Transverse colon (tissue), 4 donors: ENCODE data around the gene BTBD17. TPM values are rescaled to one million over a fixed set of nuclear protein-coding genes. Genes with fewer than 3 reads are reported as not detected.

ENCODE experiments used
- DNase-seq: peaks from one replicate; pipeline ENCODE4 v3.0.0-alpha.2; 2019
- H3K27ac ChIP-seq, 4 donors: fragments of 200-600 bp; sonication (generic); 2 replicates each; pipeline ENCODE4 v1.5.1; 2016 to 2018; ENCODE audit warnings: inconsistent platforms in 4 of 4
- H3K27me3 ChIP-seq: fragments of 200-600 bp; sonication (generic); 2 replicates; pipeline ENCODE4 v1.5.1; 2017; ENCODE audit warnings: inconsistent platforms
- H3K36me3 ChIP-seq, 4 donors: fragments of 200-600 bp; sonication (generic); 2 replicates each; pipeline ENCODE4 v1.5.1; 2017 to 2019; ENCODE audit warnings: inconsistent platforms in 4 of 4
- H3K4me1 ChIP-seq, 4 donors: fragments of 200-600 bp; sonication (generic); 2 replicates each; pipeline ENCODE4 v1.5.1; 2017 to 2020; ENCODE audit warnings: inconsistent platforms in 4 of 4
- H3K4me3 ChIP-seq, 4 donors: fragments of 200-600 bp; sonication (generic); 1 replicate in 1 of 4; 2 replicates in 3 of 4; pipeline versions ENCODE4 v1.5.1 to v1.6.1; 2017 to 2019; ENCODE audit warnings: inconsistent platforms in 4 of 4
- H3K9me3 ChIP-seq, 2 donors: fragments of 200-600 bp; sonication (generic); 2 replicates each; pipeline ENCODE4 v1.5.1; 2017 to 2019; ENCODE audit warnings: inconsistent platforms in 2 of 2
- CTCF ChIP-seq, 5 experiments: fragments of 200-600 bp in 3 of 5; fragments of 450-650 bp in 2 of 5; sonication (generic) in 3 of 5; IDR thresholded peaks; 1 replicate in 2 of 5; 2 replicates in 3 of 5; pipeline ENCODE4 v1.5.1; 2016 to 2017; ENCODE audit warnings: antibody characterized with exemption in 5 of 5, inconsistent platforms in 3 of 5, mild to moderate bottlenecking in 2 of 5, moderate library complexity in 1 of 5
- EP300 ChIP-seq: sonication (generic); formaldehyde crosslinking; IDR thresholded peaks from one replicate; pipeline ENCODE4 v1.6.1; 2017; ENCODE audit warnings: antibody characterized with exemption, low read depth
- POLR2A ChIP-seq: fragments of 450-650 bp; IDR thresholded peaks from one replicate; pipeline ENCODE4 v1.6.1; 2016; ENCODE audit warnings: antibody characterized with exemption, mild to moderate bottlenecking, moderate library complexity
- POLR2AphosphoS5 ChIP-seq, 3 donors: sonication (generic); formaldehyde crosslinking; IDR thresholded peaks; one replicate each; pipeline ENCODE4 v1.6.1; 2016; ENCODE audit warnings: antibody characterized with exemption in 3 of 3
- WGBS, 2 donors: methylation state at CpG; one replicate each; pipeline ENCODE4 v1.1.5; 2018; ENCODE audit warnings: low coverage in 1 of 2; 5-methylcytosine and 5-hydroxymethylcytosine counted together
- in situ Hi-C, 4 donors: fragments of 200-750 bp; cut with MboI; loops; one replicate each; pipeline versions ENCODE4 v1.15.0 to v1.15.1; 2017; ENCODE audit warnings: low sequenced_read_pairs in 3 of 4, low pct_ligation_motif_present in 1 of 4, low pct_unique_long_range_greater_than_20kb in 1 of 4
- intact Hi-C: fragments of 100-400 bp; cut with DNase I; formaldehyde crosslinking; loops from one replicate; pipeline ENCODE4 v1.15.1; 2023; ENCODE audit warnings: low total_unique reads
- total RNA-seq, 4 donors: library from RNA; depleted of rRNA; stranded (reverse); fragments of >200 nt; gene quantifications; one replicate each; pipeline ENCODE4 v1.1.0, GENCODE V29; 2016

The BTBD17 gene
- total RNA-seq, 4 donors from 2014 or later: not detected

GRCh38 chr17:74356646-74357465 lies 4.8 kb downstream of the BTBD17 start:
- Histone ChIP-seq H3K27ac (no peak overlapping the region), H3K4me3 (peak overlapping the region in 2 of 4 donors; percentile 14 to 26), H3K9me3 (no peaks in the 10 kb centered on the region), H3K4me1 (peaks cover 0 to 12% (median 9%) of the 10 kb centered on the region in 4 donors), H3K27me3 (peaks cover 100% of the 10 kb centered on the region), H3K36me3 (no peaks in the 10 kb centered on the region)
- in situ Hi-C loops (loop anchor here in 2 of 4 donors (25.0 kb wide), 1 partner anchor 145 kb away; the partner anchor contains the start of genes RPL38 (in 2 of the 2) and TTYH2 (in 2 of the 2)), intact Hi-C loops (no loop called here)
- WGBS, 2 donors: 2% methylated on average over 60 of the region's 105 CpGs; no CpG with 5 or more reads in 1 of the 2 donors
- DNase-seq: no peak
- no peak for TF ChIP-seq POLR2AphosphoS5 (IDR thresholded peaks at IDR 0.05)
- TF ChIP-seq EP300: no peak
- TF ChIP-seq POLR2A: no peak
- no peak for TF ChIP-seq CTCF (IDR thresholded peaks at IDR 0.05)

- no peaks in the 10 kb centered on the region for H3K36me3 ChIP-seq
- no peak for TF ChIP-seq POLR2AphosphoS5 (IDR thresholded peaks at IDR 0.05)
- TF ChIP-seq EP300: no peak
- TF ChIP-seq CTCF (IDR thresholded peaks at IDR 0.05): no peak
- no peak for TF ChIP-seq POLR2A
- H3K9me3 ChIP-seq: no peaks in the 10 kb centered on the region
- in situ Hi-C loops (loop anchor here in 2 of 4 donors (25.0 kb wide), 1 partner anchor 143 kb away; the partner anchor contains the start of genes RPL38 (in 2 of the 2) and TTYH2 (in 2 of the 2)), intact Hi-C loops (no loop called here)
- H3K27me3 ChIP-seq: peaks cover 97% of the 10 kb centered on the region
- no peak for DNase-seq
- WGBS, 2 donors: 87% methylated on average over 8 of the region's 8 CpGs; no CpG with 5 or more reads in 1 of the 2 donors
- no peak overlapping the region for H3K27ac ChIP-seq
- H3K4me3 ChIP-seq: no peak overlapping the region
- peaks cover 0 to 12% (median 8%) of the 10 kb centered on the region in 4 donors for H3K4me1 ChIP-seq
Measured at GRCh38 chr17:74355065-74355464, 6.6 kb downstream of the BTBD17 start.

- peaks cover 0 to 12% (median 8%) of the 10 kb centered on the region in 4 donors for H3K4me1 ChIP-seq
- no peak for DNase-seq
- H3K4me3 ChIP-seq: no peak overlapping the region
- H3K27ac ChIP-seq: no peak overlapping the region
- in situ Hi-C loops: loop anchor here in 2 of 4 donors (25.0 kb wide), 1 partner anchor 142 kb away; the partner anchor contains the start of genes RPL38 (in 2 of the 2) and TTYH2 (in 2 of the 2)
- WGBS, 2 donors: 85 to 90% methylated on average over 2 to 10 of the region's 10 CpGs
- TF ChIP-seq POLR2A (no peak), EP300 (no peak), CTCF (IDR thresholded peaks at IDR 0.05) (no peak), POLR2AphosphoS5 (IDR thresholded peaks at IDR 0.05) (no peak)
- intact Hi-C loops: no loop called here
- H3K36me3 ChIP-seq: no peaks in the 10 kb centered on the region
- H3K9me3 ChIP-seq: no peaks in the 10 kb centered on the region
- H3K27me3 ChIP-seq: peaks cover 92% of the 10 kb centered on the region
Measured at GRCh38 chr17:74354561-74354960, 7.1 kb downstream of the BTBD17 start.

GRCh38 chr17:74354123-74354522 lies 7.5 kb downstream of the BTBD17 start:
- intact Hi-C loops: no loop called here
- no peak overlapping the region for H3K4me3 ChIP-seq
- peak; percentile 55 for DNase-seq
- H3K27me3 ChIP-seq: peaks cover 87% of the 10 kb centered on the region
- peaks cover 0 to 12% (median 8%) of the 10 kb centered on the region in 4 donors for H3K4me1 ChIP-seq
- H3K9me3 ChIP-seq: no peaks in the 10 kb centered on the region
- TF ChIP-seq EP300 (no peak), CTCF (IDR thresholded peaks at IDR 0.05) (peak; percentile 15 to 72 (median 52)), POLR2A (no peak), POLR2AphosphoS5 (IDR thresholded peaks at IDR 0.05) (no peak)
- no peaks in the 10 kb centered on the region for H3K36me3 ChIP-seq
- WGBS, 2 donors: 33% methylated on average over 12 of the region's 29 CpGs; no CpG with 5 or more reads in 1 of the 2 donors
- no peak overlapping the region for H3K27ac ChIP-seq
- in situ Hi-C loops: loop anchor here in 2 of 4 donors (25.0 kb wide), 1 partner anchor 142 kb away; the partner anchor contains the start of genes RPL38 (in 2 of the 2) and TTYH2 (in 2 of the 2)
